Vagina (tissue), 2 donors: ENCODE measurements around the gene LMX1B. TPM values are rescaled to one million over a fixed set of nuclear protein-coding genes. Genes with fewer than 3 reads are reported as not detected.

ENCODE experiments used
- DNase-seq, 2 donors: peaks; one replicate each; pipeline ENCODE4 v3.0.0-alpha.2; 2017; ENCODE audit errors: extremely low spot score in 2 of 2
- H3K27ac ChIP-seq: fragments of 200-600 bp; sonication (generic); one replicate; pipeline ENCODE4 v1.5.1; 2019
- H3K27me3 ChIP-seq: fragments of 200-600 bp; sonication (generic); one replicate; pipeline ENCODE4 v1.5.1; 2019
- H3K36me3 ChIP-seq, 2 donors: fragments of 200-600 bp; sonication (generic); one replicate each; pipeline ENCODE4 v1.5.1; 2017 to 2019
- H3K4me1 ChIP-seq: fragments of 200-600 bp; sonication (generic); one replicate; pipeline ENCODE4 v1.5.1; 2019
- H3K4me3 ChIP-seq, 2 donors: fragments of 200-600 bp; sonication (generic); 1 replicate in 1 of 2; 2 replicates in 1 of 2; pipeline ENCODE4 v1.5.1; 2016 to 2019
- H3K9me3 ChIP-seq: fragments of 200-600 bp; sonication (generic); one replicate; pipeline ENCODE4 v1.5.1; 2019
- POLR2A ChIP-seq, 2 donors: fragments of 450-650 bp; IDR thresholded peaks; one replicate each; pipeline ENCODE4 v1.6.1; 2017; ENCODE audit warnings: antibody characterized with exemption in 2 of 2, mild to moderate bottlenecking in 2 of 2, moderate library complexity in 2 of 2
- POLR2AphosphoS5 ChIP-seq, 2 donors: sonication (generic); formaldehyde crosslinking; IDR thresholded peaks; one replicate each; pipeline ENCODE4 v1.9.0; 2017; ENCODE audit warnings: antibody characterized with exemption in 2 of 2, mild to moderate bottlenecking in 2 of 2, low read depth in 1 of 2; ENCODE audit not compliant: insufficient read depth in 1 of 2
- intact Hi-C: fragments of 100-400 bp; cut with DNase I; formaldehyde crosslinking; loops from one replicate; pipeline ENCODE4 v1.15.1; 2023
- total RNA-seq: library from RNA; depleted of rRNA; stranded (reverse); fragments of >200 nt; gene quantifications from one replicate; pipeline ENCODE4 v1.2.3, GENCODE V29; 2016
- TF ChIP-seq, protein P1 (sequence below), 3 experiments: fragments of 450-650 bp in 2 of 3; fragments of 200-600 bp in 1 of 3; sonication (generic) in 1 of 3; IDR thresholded peaks; one replicate each; pipeline ENCODE4 v1.5.1; 2017 to 2019; ENCODE audit warnings: antibody characterized with exemption in 3 of 3, mild to moderate bottlenecking in 2 of 3, moderate library complexity in 2 of 3

LMX1B gene
- total RNA-seq, 1 donor from 2014 or later, result not detected

GRCh38 chr9:126745574-126746411 lies 132.1 kb downstream of the LMX1B start:
- TF ChIP-seq POLR2A (IDR thresholded peaks at IDR 0.05), result no peak
- TF ChIP-seq, protein P1, sequence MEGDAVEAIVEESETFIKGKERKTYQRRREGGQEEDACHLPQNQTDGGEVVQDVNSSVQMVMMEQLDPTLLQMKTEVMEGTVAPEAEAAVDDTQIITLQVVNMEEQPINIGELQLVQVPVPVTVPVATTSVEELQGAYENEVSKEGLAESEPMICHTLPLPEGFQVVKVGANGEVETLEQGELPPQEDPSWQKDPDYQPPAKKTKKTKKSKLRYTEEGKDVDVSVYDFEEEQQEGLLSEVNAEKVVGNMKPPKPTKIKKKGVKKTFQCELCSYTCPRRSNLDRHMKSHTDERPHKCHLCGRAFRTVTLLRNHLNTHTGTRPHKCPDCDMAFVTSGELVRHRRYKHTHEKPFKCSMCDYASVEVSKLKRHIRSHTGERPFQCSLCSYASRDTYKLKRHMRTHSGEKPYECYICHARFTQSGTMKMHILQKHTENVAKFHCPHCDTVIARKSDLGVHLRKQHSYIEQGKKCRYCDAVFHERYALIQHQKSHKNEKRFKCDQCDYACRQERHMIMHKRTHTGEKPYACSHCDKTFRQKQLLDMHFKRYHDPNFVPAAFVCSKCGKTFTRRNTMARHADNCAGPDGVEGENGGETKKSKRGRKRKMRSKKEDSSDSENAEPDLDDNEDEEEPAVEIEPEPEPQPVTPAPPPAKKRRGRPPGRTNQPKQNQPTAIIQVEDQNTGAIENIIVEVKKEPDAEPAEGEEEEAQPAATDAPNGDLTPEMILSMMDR (IDR thresholded peaks at IDR 0.05), result no peak
- no peak for TF ChIP-seq POLR2AphosphoS5 (IDR thresholded peaks at IDR 0.05; ENCODE audit: insufficient read depth in 1 of 2, low read depth in 1 of 2)
- no peaks in the 10 kb centered on the region for H3K4me1 ChIP-seq
- H3K36me3 ChIP-seq, result no peaks in the 10 kb centered on the region
- H3K27ac ChIP-seq, result no peak overlapping the region
- no peak for DNase-seq
- H3K9me3 ChIP-seq, result no peaks in the 10 kb centered on the region
- intact Hi-C loops, result no loop called here
- no peaks in the 10 kb centered on the region for H3K27me3 ChIP-seq
- no peak overlapping the region for H3K4me3 ChIP-seq

Other genes starting within 250 kb of the LMX1B start
- 15.5 TPM for gene ZBTB43, start 191.1 kb downstream of the LMX1B start, total RNA-seq
- gene ZBTB34, start 246.7 kb downstream of the LMX1B start, total RNA-seq, result 8.6 TPM